GM19043 (cell line): ENCODE measurements around the gene KCNK18.

Experiments
- ATAC-seq: cut with Tn5 transposase; IDR thresholded peaks from one replicate; pipeline ENCODE4 v1.9.1; 2021; ENCODE audit warnings: low read depth; ENCODE audit not compliant: unreplicated experiment

The KCNK18 gene

GRCh38 chr10:117248750-117249465, 51.6 kb downstream of the KCNK18 start:
- no peak for ATAC-seq

- ATAC-seq, result peak; percentile 88
Measured at GRCh38 chr10:117249493-117250093, 52.3 kb downstream of the KCNK18 start.

GRCh38 chr10:117250411-117250810, 53.1 kb downstream of the KCNK18 start:
- no peak for ATAC-seq

GRCh38 chr10:117253908-117254307, 56.6 kb downstream of the KCNK18 start:
- no peak for ATAC-seq

GRCh38 chr10:117254338-117254737, 57.0 kb downstream of the KCNK18 start:
- ATAC-seq, result no peak

GRCh38 chr10:117254774-117255735, 57.8 kb downstream of the KCNK18 start:
- no peak for ATAC-seq

- no peak for ATAC-seq
Measured at GRCh38 chr10:117255835-117256460, 58.7 kb downstream of the KCNK18 start.

- no peak for ATAC-seq
Measured at GRCh38 chr10:117256910-117257309, 59.6 kb downstream of the KCNK18 start.

- ATAC-seq, result no peak
Measured at GRCh38 chr10:117257721-117258120, 60.4 kb downstream of the KCNK18 start.

- no peak for ATAC-seq
Measured at GRCh38 chr10:117259279-117259678, 62.0 kb downstream of the KCNK18 start.
